Astrocyte (in vitro differentiated cells and primary cell): Measurements from ENCODE around the gene VSTM4. TPM values are rescaled to one million over a fixed set of nuclear protein-coding genes. Genes with fewer than 3 reads are reported as not detected.

Experiments
- DNase-seq: peaks from one replicate; pipeline ENCODE4 v3.0.0-alpha.2; 2010; ENCODE audit warnings: low read depth
- FAIRE-seq: peaks from 2 replicates; lab custom pipeline; 2011; peaks lifted over from hg19 to GRCh38; lab: Jason Lieb, UNC
- H2AFZ ChIP-seq: 2 replicates; pipeline ENCODE4 v1.6.0; 2012; ENCODE audit warnings: low read depth, low read length, inconsistent platforms
- H3K27ac ChIP-seq: 2 replicates; pipeline ENCODE4 v1.5.1; 2011; ENCODE audit warnings: low read depth, low read length, inconsistent platforms
- H3K27me3 ChIP-seq: 2 replicates; pipeline ENCODE4 v1.6.0; 2011; ENCODE audit warnings: low read length, inconsistent platforms; ENCODE audit not compliant: insufficient read depth
- H3K36me3 ChIP-seq: 2 replicates; pipeline ENCODE4 v1.5.1; 2011; ENCODE audit warnings: low read length, inconsistent platforms; ENCODE audit not compliant: insufficient read depth
- H3K4me1 ChIP-seq: 2 replicates; pipeline ENCODE4 v1.5.1; 2011; ENCODE audit warnings: low read length, inconsistent platforms; ENCODE audit not compliant: insufficient read depth
- H3K4me2 ChIP-seq: 2 replicates; pipeline ENCODE4 v1.6.0; 2012; ENCODE audit warnings: low read length, inconsistent platforms
- H3K4me3 ChIP-seq: 2 replicates; pipeline ENCODE4 v1.5.1; 2011; ENCODE audit warnings: low read depth, mild to moderate bottlenecking, low read length, inconsistent platforms; ENCODE audit not compliant: insufficient read depth
- H3K79me2 ChIP-seq: 2 replicates; pipeline ENCODE4 v1.6.0; 2012; ENCODE audit warnings: mild to moderate bottlenecking, low read length, inconsistent platforms; ENCODE audit not compliant: insufficient read depth
- H3K9ac ChIP-seq: 2 replicates; pipeline ENCODE4 v1.6.0; 2012; ENCODE audit warnings: mild to moderate bottlenecking, low read length, inconsistent platforms
- H3K9me3 ChIP-seq: 2 replicates; pipeline ENCODE4 v1.5.1; 2012; ENCODE audit warnings: low read depth, mild to moderate bottlenecking, low read length, inconsistent platforms; ENCODE audit not compliant: insufficient read depth
- H4K20me1 ChIP-seq: 2 replicates; pipeline ENCODE4 v1.6.0; 2012; ENCODE audit warnings: low read length, inconsistent platforms; ENCODE audit not compliant: insufficient read depth
- H3K27ac Mint-ChIP-seq: one replicate; pipeline ENCODE4 v1.8.0; 2021; ENCODE audit warnings: mild to moderate bottlenecking, mixed read lengths; ENCODE audit not compliant: unreplicated experiment
- H3K27me3 Mint-ChIP-seq: one replicate; pipeline ENCODE4 v1.8.0; 2021; ENCODE audit warnings: low read depth, mixed read lengths; ENCODE audit not compliant: unreplicated experiment
- H3K36me3 Mint-ChIP-seq: one replicate; pipeline ENCODE4 v1.8.0; 2021; ENCODE audit warnings: low read depth, mixed read lengths; ENCODE audit not compliant: unreplicated experiment
- H3K4me1 Mint-ChIP-seq: one replicate; pipeline ENCODE4 v1.8.0; 2021; ENCODE audit warnings: low read depth, mixed read lengths; ENCODE audit not compliant: unreplicated experiment
- H3K4me3 Mint-ChIP-seq: one replicate; pipeline ENCODE4 v1.8.0; 2021; ENCODE audit warnings: mild to moderate bottlenecking, moderate library complexity, mixed read lengths; ENCODE audit not compliant: unreplicated experiment
- H3K9me3 Mint-ChIP-seq: one replicate; pipeline ENCODE4 v1.8.0; 2021; ENCODE audit warnings: mild to moderate bottlenecking, mixed read lengths; ENCODE audit not compliant: unreplicated experiment
- CTCF ChIP-seq: IDR thresholded peaks from 2 replicates; pipeline ENCODE4 v1.5.1; 2011; ENCODE audit warnings: low read depth, mild to moderate bottlenecking, inconsistent platforms, low read length, moderate library complexity; ENCODE audit not compliant: insufficient read depth
- EZH2 ChIP-seq: IDR thresholded peaks from 2 replicates; pipeline ENCODE4 v1.6.1; 2012; ENCODE audit warnings: mild to moderate bottlenecking, low read length, inconsistent platforms; ENCODE audit not compliant: insufficient read depth
- total RNA-seq: library from RNA; stranded (reverse); gene quantifications from 2 replicates; pipeline ENCODE4 v1.2.1, GENCODE V29; 2021

Gene VSTM4
- total RNA-seq, 1 donor from 2014 or later = 1.1 TPM

- Mint-ChIP-seq H3K4me1 (peaks cover 2% of the 10 kb centered on the region), H3K27me3 (peaks cover 32% of the 10 kb centered on the region), H3K27ac (no peak overlapping the region), H3K4me3 (no peak overlapping the region), H3K36me3 (no peaks in the 10 kb centered on the region), H3K9me3 (no peaks in the 10 kb centered on the region)
- Histone ChIP-seq H3K4me3 (no peak overlapping the region), H3K4me2 (peak overlapping the region; percentile 37), H3K4me1 (peaks cover 15% of the 10 kb centered on the region), H3K27me3 (no peaks in the 10 kb centered on the region), H2AFZ (no peak overlapping the region), H3K27ac (peak overlapping the region; percentile 26), H3K79me2 (no peaks in the 10 kb centered on the region), H3K9me3 (no peaks in the 10 kb centered on the region), H4K20me1 (no peaks in the 10 kb centered on the region), H3K36me3 (no peaks in the 10 kb centered on the region), H3K9ac (peak overlapping the region; percentile 8)
- FAIRE-seq (peak; percentile 83), DNase-seq (peak; percentile 86)
- TF ChIP-seq EZH2 (no peak), CTCF (no peak)
These were observed 48.4 kb upstream of the VSTM4 start for GRCh38 chr10:49163741-49164140.

- Histone ChIP-seq H3K27me3 (no peaks in the 10 kb centered on the region), H3K36me3 (no peaks in the 10 kb centered on the region), H2AFZ (no peak overlapping the region), H4K20me1 (no peaks in the 10 kb centered on the region), H3K9ac (no peak overlapping the region), H3K9me3 (no peaks in the 10 kb centered on the region), H3K4me1 (peaks cover 15% of the 10 kb centered on the region), H3K79me2 (no peaks in the 10 kb centered on the region), H3K4me3 (no peak overlapping the region), H3K4me2 (no peak overlapping the region), H3K27ac (no peak overlapping the region)
- FAIRE-seq = no peak
- TF ChIP-seq EZH2 (no peak), CTCF (no peak)
- Mint-ChIP-seq H3K27me3 (peaks cover 30% of the 10 kb centered on the region), H3K36me3 (no peaks in the 10 kb centered on the region), H3K4me1 (peaks cover 6% of the 10 kb centered on the region), H3K4me3 (no peak overlapping the region), H3K27ac (no peak overlapping the region), H3K9me3 (no peaks in the 10 kb centered on the region)
- DNase-seq = no peak
These were observed 47.5 kb upstream of the VSTM4 start for GRCh38 chr10:49162761-49163310.

GRCh38 chr10:49162063-49162462 is 46.7 kb upstream of the VSTM4 start:
- H3K9me3 Mint-ChIP-seq = no peaks in the 10 kb centered on the region
- peak overlapping the region; percentile 10 for H3K9ac ChIP-seq
- H4K20me1 ChIP-seq = no peaks in the 10 kb centered on the region
- no peaks in the 10 kb centered on the region for H3K27me3 ChIP-seq
- H3K27ac ChIP-seq = no peak overlapping the region
- H3K27ac Mint-ChIP-seq = no peak overlapping the region
- H3K4me2 ChIP-seq = peak overlapping the region; percentile 3
- FAIRE-seq (no peak), DNase-seq (no peak)
- TF ChIP-seq EZH2 (no peak), CTCF (no peak)
- H3K4me3 Mint-ChIP-seq = no peak overlapping the region
- peaks cover 6% of the 10 kb centered on the region for H3K4me1 Mint-ChIP-seq
- H3K36me3 ChIP-seq = no peaks in the 10 kb centered on the region
- no peaks in the 10 kb centered on the region for H3K79me2 ChIP-seq
- H2AFZ ChIP-seq = no peak overlapping the region
- no peaks in the 10 kb centered on the region for H3K36me3 Mint-ChIP-seq
- H3K27me3 Mint-ChIP-seq = peaks cover 35% of the 10 kb centered on the region
- H3K4me1 ChIP-seq = peaks cover 15% of the 10 kb centered on the region
- H3K4me3 ChIP-seq = no peak overlapping the region
- no peaks in the 10 kb centered on the region for H3K9me3 ChIP-seq
